Fibroblast of mammary gland (primary cell): Measurements from ENCODE around the gene CHST11.
"Not testable (repeated sequence)": the region's sequence is repeated elsewhere in the genome, so short reads cannot be mapped to it uniquely, and the experiment has no call there.

Experiments used
- DNase-seq: peaks from one replicate; pipeline ENCODE4 v3.0.0-alpha.2; 2010; ENCODE audit warnings: low read depth
- H3K4me3 ChIP-seq: 2 replicates; pipeline ENCODE4 v1.5.1; 2011; ENCODE audit warnings: low read depth, mild to moderate bottlenecking, low read length, moderate library complexity; ENCODE audit not compliant: control insufficient read depth
- TF ChIP-seq, protein P1 (sequence below): conservative IDR thresholded peaks from 2 replicates; pipeline ENCODE4 v1.5.1; 2011; ENCODE audit warnings: low read depth, low read length, inconsistent platforms; ENCODE audit not compliant: control insufficient read depth, insufficient read depth

The CHST11 gene

DNA sequence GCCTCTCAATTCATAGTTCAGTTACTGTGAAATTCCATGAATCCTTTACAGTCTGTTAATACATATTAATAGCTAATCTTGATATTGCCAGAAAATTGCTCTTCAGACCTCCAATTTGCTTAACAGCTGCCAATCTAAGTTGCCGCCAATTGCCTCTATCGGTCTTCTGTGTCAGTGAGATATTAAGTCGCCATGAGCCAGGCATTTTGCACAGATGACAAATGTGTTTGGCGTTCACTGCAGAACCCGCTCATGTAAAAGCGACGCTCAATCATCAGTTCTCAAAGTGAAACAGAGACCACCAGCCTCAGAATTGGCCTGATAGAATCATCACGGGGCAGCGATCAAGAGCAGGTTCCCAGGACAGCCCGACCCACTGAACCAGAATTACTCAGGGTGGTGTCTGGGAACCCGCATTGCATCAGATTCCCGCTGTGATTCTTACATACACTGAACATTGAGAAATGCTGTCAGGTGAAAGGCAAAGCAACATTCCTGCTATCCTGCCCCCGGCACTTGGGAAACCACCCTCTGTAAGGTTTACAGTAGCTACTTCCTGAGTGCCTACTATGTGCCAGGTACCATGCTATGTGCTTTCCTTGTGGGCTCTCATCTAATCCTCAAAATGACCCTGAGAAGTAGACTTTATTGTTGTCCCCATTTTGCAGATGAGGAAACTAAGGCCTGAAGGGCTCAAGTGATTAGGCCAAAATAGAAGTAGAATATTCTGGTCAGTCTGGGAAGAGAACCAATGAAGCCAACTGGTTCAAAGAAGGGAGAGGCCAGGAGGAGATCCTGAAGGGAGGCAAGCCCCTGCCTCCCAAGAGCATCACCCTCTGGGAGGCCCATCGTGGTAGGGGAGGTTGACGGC, 285.0 kb downstream of the CHST11 start:
- TF ChIP-seq, protein P1, sequence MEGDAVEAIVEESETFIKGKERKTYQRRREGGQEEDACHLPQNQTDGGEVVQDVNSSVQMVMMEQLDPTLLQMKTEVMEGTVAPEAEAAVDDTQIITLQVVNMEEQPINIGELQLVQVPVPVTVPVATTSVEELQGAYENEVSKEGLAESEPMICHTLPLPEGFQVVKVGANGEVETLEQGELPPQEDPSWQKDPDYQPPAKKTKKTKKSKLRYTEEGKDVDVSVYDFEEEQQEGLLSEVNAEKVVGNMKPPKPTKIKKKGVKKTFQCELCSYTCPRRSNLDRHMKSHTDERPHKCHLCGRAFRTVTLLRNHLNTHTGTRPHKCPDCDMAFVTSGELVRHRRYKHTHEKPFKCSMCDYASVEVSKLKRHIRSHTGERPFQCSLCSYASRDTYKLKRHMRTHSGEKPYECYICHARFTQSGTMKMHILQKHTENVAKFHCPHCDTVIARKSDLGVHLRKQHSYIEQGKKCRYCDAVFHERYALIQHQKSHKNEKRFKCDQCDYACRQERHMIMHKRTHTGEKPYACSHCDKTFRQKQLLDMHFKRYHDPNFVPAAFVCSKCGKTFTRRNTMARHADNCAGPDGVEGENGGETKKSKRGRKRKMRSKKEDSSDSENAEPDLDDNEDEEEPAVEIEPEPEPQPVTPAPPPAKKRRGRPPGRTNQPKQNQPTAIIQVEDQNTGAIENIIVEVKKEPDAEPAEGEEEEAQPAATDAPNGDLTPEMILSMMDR: no peak
- no peak overlapping the region for H3K4me3 ChIP-seq
- DNase-seq: peak; percentile 27

DNA sequence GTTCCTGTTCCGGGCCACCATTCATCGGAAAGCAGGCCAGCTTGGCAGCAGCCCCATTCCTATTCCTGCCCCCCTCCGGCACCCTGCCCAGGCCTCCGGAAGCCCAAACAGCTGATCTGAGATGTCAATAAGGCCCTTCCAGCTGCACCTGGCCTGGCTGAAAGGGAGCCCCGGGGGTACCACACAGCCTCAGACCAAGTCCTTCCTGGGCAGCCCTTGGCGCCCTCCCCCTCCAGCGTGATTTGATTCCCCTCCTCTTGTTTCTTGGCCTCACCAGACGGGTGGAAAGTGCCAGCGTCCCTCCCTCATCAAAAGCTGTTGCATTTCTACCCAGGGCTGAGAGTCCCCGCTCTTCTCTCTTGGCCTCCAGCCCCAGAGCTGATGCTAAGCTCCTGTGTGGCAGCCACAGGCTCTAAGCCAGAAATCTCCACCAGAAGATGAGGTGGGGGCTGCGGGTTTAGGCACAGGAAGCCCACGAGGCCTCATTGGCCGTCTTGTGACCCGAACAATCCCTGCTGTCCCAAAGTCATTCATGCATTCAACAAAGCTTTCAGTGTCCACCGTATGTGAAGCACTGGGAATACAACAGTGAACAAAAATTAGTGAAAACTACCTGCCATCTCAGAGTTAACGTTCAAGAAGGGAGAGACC, 285.9 kb downstream of the CHST11 start:
- H3K4me3 ChIP-seq: no peak overlapping the region
- DNase-seq: no peak
- TF ChIP-seq, protein P1: no peak

DNA sequence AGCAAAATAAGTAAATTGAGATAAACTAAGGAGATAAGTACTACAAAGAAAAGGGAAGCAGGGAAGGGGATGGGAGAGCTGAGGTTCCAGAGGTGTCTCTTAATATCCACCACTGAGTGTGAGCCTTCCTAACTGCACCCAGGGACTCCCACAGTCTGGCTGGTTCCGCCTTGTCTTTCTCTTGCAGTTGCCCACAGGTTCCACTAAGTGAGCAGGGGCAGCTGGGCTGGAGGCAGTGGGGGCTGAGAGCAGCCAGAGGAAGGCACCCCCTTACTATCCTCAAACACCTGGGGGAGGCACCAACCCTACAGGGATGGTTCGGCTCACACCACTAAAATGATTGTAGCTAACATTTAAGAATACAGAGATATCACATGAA, 286.4 kb downstream of the CHST11 start:
- TF ChIP-seq, protein P1: no peak
- DNase-seq: no peak
- H3K4me3 ChIP-seq: no peak overlapping the region

DNA sequence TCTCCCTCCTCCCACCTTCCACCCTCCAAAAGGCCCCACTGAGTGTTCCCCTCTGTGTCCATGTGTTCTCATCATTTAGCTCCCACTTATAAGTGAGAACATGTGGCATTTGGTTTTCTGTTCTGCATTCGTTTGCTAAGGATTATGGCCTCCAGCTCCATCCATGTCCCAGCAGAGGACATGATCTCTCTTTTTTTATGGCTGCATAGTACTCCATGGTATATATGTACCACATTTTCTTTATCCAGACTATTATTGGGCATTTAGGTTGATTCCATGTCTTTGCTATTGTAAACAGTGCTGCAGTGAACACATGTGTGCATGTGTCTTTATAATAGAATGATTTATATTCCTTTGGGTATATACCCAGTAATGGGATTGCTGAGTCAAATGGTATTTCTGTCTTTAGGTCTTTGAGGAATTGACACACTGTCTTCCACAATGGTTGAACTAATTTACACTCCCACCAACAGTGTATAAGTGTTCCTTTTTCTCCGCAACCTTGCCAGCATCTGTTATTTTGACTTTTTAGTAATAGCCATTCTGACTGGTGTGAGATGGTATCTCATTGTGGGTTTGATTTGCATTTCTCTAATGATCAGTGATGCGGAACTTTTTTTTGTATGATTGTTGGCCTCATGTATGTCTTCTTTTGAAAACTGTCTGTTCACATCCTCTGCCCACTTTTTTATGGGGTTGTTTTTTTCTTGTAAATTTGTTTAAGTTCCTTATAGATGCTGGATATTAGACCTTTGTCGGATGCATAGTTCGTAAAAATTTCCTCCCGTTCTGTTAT, 287.2 kb downstream of the CHST11 start:
- not testable (repeated sequence) for DNase-seq, H3K4me3 ChIP-seq

DNA sequence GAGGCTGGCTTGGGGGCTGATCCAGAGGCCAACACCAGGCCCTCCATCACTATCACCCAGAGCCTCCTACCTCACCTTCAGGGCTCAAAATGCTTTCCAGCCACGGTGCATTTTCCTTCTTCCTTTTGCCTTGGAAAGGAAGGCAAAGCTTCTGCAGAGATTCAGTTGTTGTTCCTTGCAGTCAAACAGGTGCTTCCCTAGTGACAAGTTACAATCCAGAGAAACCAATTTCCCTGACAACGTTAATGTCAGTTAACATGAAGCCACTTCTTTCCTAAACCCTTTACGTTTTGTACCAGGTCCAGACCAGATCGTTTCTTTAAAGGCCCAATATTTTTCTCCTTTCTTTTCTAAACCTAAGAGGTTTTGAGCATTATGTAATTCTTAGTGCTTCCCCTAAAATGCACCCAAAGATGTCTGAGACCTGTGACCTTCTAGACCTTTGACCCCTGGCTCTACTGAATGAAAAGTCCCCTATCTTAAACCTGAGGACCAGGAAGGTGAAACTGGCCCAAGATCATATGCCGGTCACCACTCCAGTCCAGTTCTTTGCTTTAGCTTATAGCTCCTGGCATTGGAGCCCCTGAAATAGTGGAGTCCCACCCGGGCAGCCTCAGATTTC, 289.8 kb downstream of the CHST11 start:
- DNase-seq: no peak
- TF ChIP-seq, protein P1: no peak
- H3K4me3 ChIP-seq: no peak overlapping the region

DNA sequence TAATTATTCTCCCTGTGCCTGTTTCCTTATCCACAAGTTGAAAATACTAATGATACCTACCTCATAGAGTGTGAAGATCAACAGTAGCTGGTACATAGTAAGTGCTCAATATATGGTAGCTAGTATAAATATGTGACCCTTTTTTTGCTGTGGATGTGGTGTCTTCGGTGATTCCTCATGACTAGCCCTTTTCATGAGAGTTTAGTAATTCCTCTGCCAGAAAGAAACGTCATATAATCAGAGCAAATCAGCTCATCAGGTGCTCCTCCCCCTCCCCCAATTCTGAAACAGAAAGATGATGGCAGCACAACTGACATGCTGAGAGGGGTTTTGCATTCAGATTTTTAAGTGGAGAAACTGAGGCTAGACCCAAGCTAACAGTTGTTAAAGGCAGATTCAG, 290.6 kb downstream of the CHST11 start:
- TF ChIP-seq, protein P1: no peak
- H3K4me3 ChIP-seq: no peak overlapping the region
- DNase-seq: no peak
